Measurements from ENCODE around the gene NUAK1. TPM values are rescaled to one million over a fixed set of nuclear protein-coding genes. Genes with fewer than 3 reads are reported as not detected.

The NUAK1 gene
- total RNA-seq, 1 experiment from 2014 or later: 10.1 TPM

DNA sequence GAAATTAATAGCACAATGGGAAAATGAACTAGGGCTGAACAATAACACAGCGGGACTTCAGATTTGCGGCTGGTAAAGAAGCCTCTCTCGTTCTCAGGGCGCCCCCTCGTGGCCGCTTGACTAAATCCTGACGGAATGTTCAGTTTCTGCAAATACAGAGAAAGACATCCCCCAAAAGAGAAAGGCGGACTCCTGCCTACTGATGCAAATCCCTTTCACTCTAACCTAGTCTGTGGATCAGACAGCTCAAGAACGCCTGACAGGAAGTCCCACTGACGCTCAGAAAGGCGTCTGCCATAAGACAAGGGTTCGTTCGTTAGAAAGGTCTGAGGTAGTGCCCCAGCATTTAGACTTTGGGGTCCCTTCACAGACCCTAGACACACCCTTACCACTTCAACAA, 2.5 kb downstream of the NUAK1 start:
- H3K4me1 ChIP-seq (ENCODE audit: insufficient read depth, low read length): peaks cover 27% of the 10 kb centered on the region
- no peak overlapping the region for H2AK5ac ChIP-seq (ENCODE audit: insufficient read length, low read length)
- H3K79me1 ChIP-seq (ENCODE audit: insufficient read depth, low read depth, low read length, poor library complexity, severe bottlenecking): no peaks in the 10 kb centered on the region
- no peak overlapping the region for H4K8ac ChIP-seq (replicated peaks; ENCODE audit: insufficient read length, low read depth, low read length)
- H3K79me2 ChIP-seq (ENCODE audit: insufficient read depth, low read length): peaks cover 16% of the 10 kb centered on the region; the same call in 1 of the 2 replicates
- H3K9ac ChIP-seq (ENCODE audit: extremely low read depth, insufficient read length, low read length): no peak overlapping the region
- TF ChIP-seq, protein P1, sequence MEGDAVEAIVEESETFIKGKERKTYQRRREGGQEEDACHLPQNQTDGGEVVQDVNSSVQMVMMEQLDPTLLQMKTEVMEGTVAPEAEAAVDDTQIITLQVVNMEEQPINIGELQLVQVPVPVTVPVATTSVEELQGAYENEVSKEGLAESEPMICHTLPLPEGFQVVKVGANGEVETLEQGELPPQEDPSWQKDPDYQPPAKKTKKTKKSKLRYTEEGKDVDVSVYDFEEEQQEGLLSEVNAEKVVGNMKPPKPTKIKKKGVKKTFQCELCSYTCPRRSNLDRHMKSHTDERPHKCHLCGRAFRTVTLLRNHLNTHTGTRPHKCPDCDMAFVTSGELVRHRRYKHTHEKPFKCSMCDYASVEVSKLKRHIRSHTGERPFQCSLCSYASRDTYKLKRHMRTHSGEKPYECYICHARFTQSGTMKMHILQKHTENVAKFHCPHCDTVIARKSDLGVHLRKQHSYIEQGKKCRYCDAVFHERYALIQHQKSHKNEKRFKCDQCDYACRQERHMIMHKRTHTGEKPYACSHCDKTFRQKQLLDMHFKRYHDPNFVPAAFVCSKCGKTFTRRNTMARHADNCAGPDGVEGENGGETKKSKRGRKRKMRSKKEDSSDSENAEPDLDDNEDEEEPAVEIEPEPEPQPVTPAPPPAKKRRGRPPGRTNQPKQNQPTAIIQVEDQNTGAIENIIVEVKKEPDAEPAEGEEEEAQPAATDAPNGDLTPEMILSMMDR (conservative IDR thresholded peaks at IDR 0.05): peak; percentile 96
- peak overlapping the region; percentile 18 for H3K4me2 ChIP-seq (ENCODE audit: insufficient read depth, insufficient read length, low read length)
- H2BK12ac ChIP-seq (ENCODE audit: insufficient read length, low read depth, low read length): no peak overlapping the region
- no peak overlapping the region for H2BK15ac ChIP-seq (ENCODE audit: low read depth, low read length)
- no CpG with 5 or more reads among the region's 13 CpGs for WGBS (ENCODE audit: extremely low coverage, insufficient read length, low lambda C conversion rate)
- Mint-ChIP-seq H3K4me3 (peak overlapping the region; percentile 28 to 36; a peak in 4 of 5 replicates), H3K9me3 (no peaks in the 10 kb centered on the region), H3K27ac (peak overlapping the region in 2 of 3 experiments; percentile 35 to 94; a peak in 3 of 7 replicates), H3K4me1 (peaks cover 71 to 78% of the 10 kb centered on the region in 2 experiments), H3K27me3 (ENCODE audit: low read depth) (peaks cover 13% of the 10 kb centered on the region), H3K36me3 (ENCODE audit: insufficient read depth in 1 of 3, low read depth in 3 of 3) (peaks cover 0 to 3% (median 0%) of the 10 kb centered on the region in 3 experiments; a peak in 1 of 7 replicates)
- H3K9me3 ChIP-seq (ENCODE audit: control insufficient read depth, low read depth, low read length): no peaks in the 10 kb centered on the region
- peak; percentile 89 for DNase-seq
- no peaks in the 10 kb centered on the region for H3K27me3 ChIP-seq (ENCODE audit: insufficient read depth, low read length)
- H3K56ac ChIP-seq (ENCODE audit: insufficient read length, low read depth, low read length): no peak overlapping the region
- H2BK5ac ChIP-seq (ENCODE audit: insufficient read length, low read length): no peak overlapping the region
- no peak overlapping the region for H4K5ac ChIP-seq (ENCODE audit: insufficient read length, low read depth, low read length)
- no peak overlapping the region for H2BK120ac ChIP-seq (ENCODE audit: low read depth, low read length, poor library complexity, severe bottlenecking)
- H2AFZ ChIP-seq (ENCODE audit: low read length): no peak overlapping the region
- no peak overlapping the region for H4K91ac ChIP-seq (ENCODE audit: insufficient read length, low read depth, low read length)
- H3K14ac ChIP-seq (ENCODE audit: insufficient read depth, low read length): no peak overlapping the region
- peaks cover 3% of the 10 kb centered on the region for H4K20me1 ChIP-seq (ENCODE audit: control insufficient read depth, insufficient read depth, insufficient read length)
- H3K27ac ChIP-seq (ENCODE audit: insufficient read length, low read depth, low read length): no peak overlapping the region
- no peak overlapping the region for H3T11ph ChIP-seq (ENCODE audit: low read length)
- peaks cover 22% of the 10 kb centered on the region for H3K23me2 ChIP-seq (ENCODE audit: insufficient read length, low read depth, low read length, poor library complexity, severe bottlenecking)
- no peak overlapping the region for H2BK20ac ChIP-seq (ENCODE audit: low read depth, low read length, poor library complexity, severe bottlenecking)
- no peak overlapping the region for H3K23ac ChIP-seq (ENCODE audit: insufficient read length, low read depth, low read length)
- H3K18ac ChIP-seq (ENCODE audit: insufficient read length, low read depth, low read length): no peak overlapping the region
- H3K4ac ChIP-seq (ENCODE audit: low read depth, low read length): no peak overlapping the region

All from H9 (cell line).